ENCODE data around the gene SKI. TPM values are rescaled to one million over a fixed set of nuclear protein-coding genes. Genes with fewer than 3 reads are reported as not detected.

Gene SKI
- total and polyA plus RNA-seq, 2 of the 8 experiments (the other 6 are each of a cell fraction or from before 2014, with no cell fraction given), result 8.3 to 87.6 TPM

DNA sequence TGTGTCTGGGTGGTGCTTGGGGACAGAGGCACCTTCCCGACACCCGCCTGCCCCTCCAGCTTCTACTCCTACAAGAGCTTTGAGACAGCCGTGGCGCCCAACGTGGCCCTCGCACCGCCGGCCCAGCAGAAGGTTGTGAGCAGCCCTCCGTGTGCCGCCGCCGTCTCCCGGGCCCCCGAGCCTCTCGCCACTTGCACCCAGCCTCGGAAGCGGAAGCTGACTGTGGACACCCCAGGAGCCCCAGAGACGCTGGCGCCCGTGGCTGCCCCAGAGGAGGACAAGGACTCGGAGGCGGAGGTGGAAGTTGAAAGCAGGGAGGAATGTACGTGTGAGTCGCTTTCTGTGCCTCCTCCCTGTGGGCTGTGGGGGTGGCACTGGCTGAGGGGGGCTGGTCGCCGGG lies 75.7 kb downstream of the SKI start (continued):
- TF ChIP-seq, protein P1, sequence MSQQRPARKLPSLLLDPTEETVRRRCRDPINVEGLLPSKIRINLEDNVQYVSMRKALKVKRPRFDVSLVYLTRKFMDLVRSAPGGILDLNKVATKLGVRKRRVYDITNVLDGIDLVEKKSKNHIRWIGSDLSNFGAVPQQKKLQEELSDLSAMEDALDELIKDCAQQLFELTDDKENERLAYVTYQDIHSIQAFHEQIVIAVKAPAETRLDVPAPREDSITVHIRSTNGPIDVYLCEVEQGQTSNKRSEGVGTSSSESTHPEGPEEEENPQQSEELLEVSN (IDR thresholded peaks at IDR 0.05), result no peak

Measured in H1 (cell line).